Smooth muscle cell (in vitro differentiated cells): Measurements from ENCODE around the gene AFTPH. TPM values are rescaled to one million over a fixed set of nuclear protein-coding genes. Genes with fewer than 3 reads are reported as not detected.

Source experiments
- DNase-seq: peaks from one replicate; lab custom pipeline; 2025; ENCODE audit not compliant: unreplicated experiment; lab: John Stamatoyannopoulos, UW
- H2AFZ ChIP-seq: fragments of 200-600 bp; sonication (generic); 2 replicates; pipeline ENCODE4 v1.6.0; 2016; ENCODE audit warnings: antibody characterized with exemption, low read depth, mild to moderate bottlenecking
- H3F3A ChIP-seq: fragments of 200-600 bp; sonication (generic); 2 replicates; pipeline ENCODE4 v1.6.0; 2017; ENCODE audit warnings: antibody characterized with exemption, low read depth
- H3K27ac ChIP-seq: fragments of 200-600 bp; sonication (generic); 2 replicates; pipeline ENCODE4 v1.5.1; 2016; ENCODE audit warnings: low read depth, mild to moderate bottlenecking
- H3K27me3 ChIP-seq: fragments of 200-600 bp; sonication (generic); 2 replicates; pipeline ENCODE4 v1.6.1; 2016; ENCODE audit warnings: low read depth, mild to moderate bottlenecking
- H3K36me3 ChIP-seq: fragments of 200-600 bp; sonication (generic); 2 replicates; pipeline ENCODE4 v1.5.1; 2016; ENCODE audit warnings: low read depth
- H3K4me1 ChIP-seq: fragments of 200-600 bp; sonication (generic); 2 replicates; pipeline ENCODE4 v1.5.1; 2016; ENCODE audit warnings: low read depth
- H3K4me2 ChIP-seq: fragments of 200-600 bp; sonication (generic); 2 replicates; pipeline ENCODE4 v1.6.0; 2016; ENCODE audit warnings: mild to moderate bottlenecking
- H3K4me3 ChIP-seq: fragments of 200-600 bp; sonication (generic); 2 replicates; pipeline ENCODE4 v1.5.1; 2016; ENCODE audit warnings: mild to moderate bottlenecking
- H3K79me2 ChIP-seq: fragments of 200-600 bp; sonication (generic); 2 replicates; pipeline ENCODE4 v1.6.0; 2016; ENCODE audit warnings: low read depth, mild to moderate bottlenecking
- H3K9ac ChIP-seq: fragments of 200-600 bp; sonication (generic); 2 replicates; pipeline ENCODE4 v1.6.0; 2016; ENCODE audit warnings: low read depth
- H3K9me3 ChIP-seq: fragments of 200-600 bp; sonication (generic); replicated peaks from 2 replicates; pipeline ENCODE4 v1.5.1; 2016; ENCODE audit warnings: low read depth
- H4K20me1 ChIP-seq: fragments of 200-600 bp; sonication (generic); 2 replicates; pipeline ENCODE4 v1.6.0; 2016; ENCODE audit warnings: low read depth
- WGBS: methylation state at CpG from one replicate; pipeline ENCODE4 v1.1.7; 2016; ENCODE audit warnings: low lambda C conversion rate; 5-methylcytosine and 5-hydroxymethylcytosine counted together
- polyA plus RNA-seq: library from polyadenylated mRNA; unstranded; fragments of >200 nt; fragmentation: Nextera tagmentation; extraction: Ambion mirVana; gene quantifications from 2 replicates; pipeline ENCODE4 v1.2.1, GENCODE V29; 2016
- total RNA-seq: library from RNA; depleted of rRNA; stranded (reverse); fragments of >200 nt; gene quantifications from 2 replicates; pipeline ENCODE4 v1.2.3, GENCODE V29; 2014
- TF ChIP-seq, protein P1 (sequence below): fragments of 200-600 bp; sonication (generic); IDR thresholded peaks from 2 replicates; pipeline ENCODE4 v1.5.1; 2017; ENCODE audit warnings: borderline replicate concordance, mild to moderate bottlenecking, antibody characterized with exemption; ENCODE audit not compliant: insufficient read depth, poor library complexity, severe bottlenecking

Gene AFTPH
- total and polyA plus RNA-seq, 2 experiments from 2014 or later = 5.5 to 26.3 TPM

DNA sequence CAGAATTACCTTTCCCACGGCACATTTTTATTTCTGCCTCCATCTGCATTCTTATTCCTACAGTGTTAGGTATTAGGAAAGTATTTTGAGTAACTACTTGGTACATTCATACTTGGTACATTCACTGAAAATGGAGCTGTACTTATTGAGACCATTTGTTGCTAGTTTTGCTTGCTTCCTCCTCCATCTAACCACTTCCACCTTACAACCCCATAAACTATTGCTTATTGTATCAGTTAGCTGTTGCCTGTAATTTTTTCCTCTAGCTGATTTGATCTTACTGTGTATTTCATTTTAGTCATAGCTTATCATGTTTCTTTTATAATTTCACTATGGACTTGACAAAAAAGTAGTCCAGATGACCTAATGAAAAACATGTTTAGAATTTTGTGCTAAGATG, 50.7 kb downstream of the AFTPH start:
- no peaks in the 10 kb centered on the region for H3K27me3 ChIP-seq
- no peaks in the 10 kb centered on the region for H4K20me1 ChIP-seq
- H3K4me1 ChIP-seq = no peaks in the 10 kb centered on the region
- no peaks in the 10 kb centered on the region for H3F3A ChIP-seq
- H3K27ac ChIP-seq = no peak overlapping the region
- 92% methylated on average over 1 of the region's 1 CpG for WGBS
- H3K4me3 ChIP-seq = no peak overlapping the region
- H2AFZ ChIP-seq = no peak overlapping the region
- H3K36me3 ChIP-seq = peaks cover 16% of the 10 kb centered on the region
- no peaks in the 10 kb centered on the region for H3K79me2 ChIP-seq
- H3K9ac ChIP-seq = no peak overlapping the region
- H3K9me3 ChIP-seq = no peaks in the 10 kb centered on the region
- TF ChIP-seq, protein P1, sequence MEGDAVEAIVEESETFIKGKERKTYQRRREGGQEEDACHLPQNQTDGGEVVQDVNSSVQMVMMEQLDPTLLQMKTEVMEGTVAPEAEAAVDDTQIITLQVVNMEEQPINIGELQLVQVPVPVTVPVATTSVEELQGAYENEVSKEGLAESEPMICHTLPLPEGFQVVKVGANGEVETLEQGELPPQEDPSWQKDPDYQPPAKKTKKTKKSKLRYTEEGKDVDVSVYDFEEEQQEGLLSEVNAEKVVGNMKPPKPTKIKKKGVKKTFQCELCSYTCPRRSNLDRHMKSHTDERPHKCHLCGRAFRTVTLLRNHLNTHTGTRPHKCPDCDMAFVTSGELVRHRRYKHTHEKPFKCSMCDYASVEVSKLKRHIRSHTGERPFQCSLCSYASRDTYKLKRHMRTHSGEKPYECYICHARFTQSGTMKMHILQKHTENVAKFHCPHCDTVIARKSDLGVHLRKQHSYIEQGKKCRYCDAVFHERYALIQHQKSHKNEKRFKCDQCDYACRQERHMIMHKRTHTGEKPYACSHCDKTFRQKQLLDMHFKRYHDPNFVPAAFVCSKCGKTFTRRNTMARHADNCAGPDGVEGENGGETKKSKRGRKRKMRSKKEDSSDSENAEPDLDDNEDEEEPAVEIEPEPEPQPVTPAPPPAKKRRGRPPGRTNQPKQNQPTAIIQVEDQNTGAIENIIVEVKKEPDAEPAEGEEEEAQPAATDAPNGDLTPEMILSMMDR = no peak
- DNase-seq = no peak
- H3K4me2 ChIP-seq = no peak overlapping the region

DNA sequence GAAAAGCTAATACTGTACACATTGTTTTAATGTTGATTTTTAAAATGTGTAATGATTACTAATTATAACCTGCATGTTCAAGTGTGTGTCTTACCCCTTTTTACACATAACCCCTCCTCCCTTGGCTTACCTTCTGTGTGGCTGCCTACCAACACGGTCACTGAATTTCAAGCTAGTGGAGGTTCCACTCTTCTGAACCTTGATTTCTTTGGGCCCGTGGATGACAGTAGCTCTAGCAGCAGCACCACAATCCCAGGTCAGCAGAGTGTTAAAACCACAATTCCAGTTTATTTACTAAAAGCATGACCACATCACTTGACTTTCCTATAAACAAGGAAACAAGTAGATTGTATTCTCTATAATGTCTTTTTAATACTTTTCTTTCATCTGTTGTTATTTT, 56.9 kb downstream of the AFTPH start:
- H3K9me3 ChIP-seq = no peaks in the 10 kb centered on the region
- H3F3A ChIP-seq = no peaks in the 10 kb centered on the region
- H3K9ac ChIP-seq = no peak overlapping the region
- H3K4me2 ChIP-seq = no peak overlapping the region
- WGBS = 93% methylated on average over 2 of the region's 2 CpGs
- H3K36me3 ChIP-seq = peaks cover 4% of the 10 kb centered on the region
- H3K4me1 ChIP-seq = no peaks in the 10 kb centered on the region
- H3K27ac ChIP-seq = no peak overlapping the region
- no peaks in the 10 kb centered on the region for H4K20me1 ChIP-seq
- H3K4me3 ChIP-seq = no peak overlapping the region
- H2AFZ ChIP-seq = no peak overlapping the region
- H3K27me3 ChIP-seq = no peaks in the 10 kb centered on the region
- no peak for DNase-seq
- H3K79me2 ChIP-seq = no peaks in the 10 kb centered on the region
- TF ChIP-seq, protein P1 = no peak

DNA sequence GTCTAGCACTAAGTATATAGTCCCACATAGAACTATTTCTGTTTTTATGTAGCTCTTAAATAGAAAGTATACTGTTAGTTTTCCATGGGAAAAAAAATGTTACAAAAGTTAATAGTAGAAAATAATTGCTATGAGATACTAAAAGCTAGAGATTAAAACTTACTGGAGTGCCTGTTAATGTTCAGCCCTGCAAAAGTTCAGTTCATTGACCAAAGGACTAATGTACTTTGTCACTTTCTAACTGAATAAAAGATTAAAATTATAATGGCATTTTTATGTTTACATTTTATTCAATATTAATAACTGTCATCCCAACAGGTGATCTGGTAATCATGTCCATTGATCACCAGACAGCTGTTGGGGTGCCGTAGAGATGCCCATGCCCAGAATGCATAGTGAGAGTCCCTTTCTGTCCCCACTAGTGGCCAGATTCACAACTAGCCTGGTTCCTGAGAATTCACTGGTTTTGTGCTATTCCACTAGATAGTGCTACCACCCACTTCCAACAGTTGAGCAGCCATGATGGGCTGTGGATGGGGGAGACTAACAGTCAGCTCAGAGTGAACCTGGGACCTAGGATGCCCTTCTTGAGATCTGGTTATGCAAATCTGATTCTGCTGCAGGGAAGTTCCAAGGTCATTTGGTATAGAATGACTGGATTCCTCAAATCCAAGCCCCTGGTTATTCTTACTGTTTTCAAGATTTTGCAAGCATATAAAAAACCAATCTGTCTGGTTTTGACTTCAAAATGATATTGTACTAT, 57.8 kb downstream of the AFTPH start:
- no peak overlapping the region for H3K27ac ChIP-seq
- H3K4me2 ChIP-seq = no peak overlapping the region
- no peaks in the 10 kb centered on the region for H3K27me3 ChIP-seq
- no peaks in the 10 kb centered on the region for H3K79me2 ChIP-seq
- no peaks in the 10 kb centered on the region for H4K20me1 ChIP-seq
- no peaks in the 10 kb centered on the region for H3F3A ChIP-seq
- no peaks in the 10 kb centered on the region for H3K4me1 ChIP-seq
- no peaks in the 10 kb centered on the region for H3K9me3 ChIP-seq
- no peak overlapping the region for H3K9ac ChIP-seq
- no peak overlapping the region for H3K4me3 ChIP-seq
- WGBS = 100% methylated on average over 1 of the region's 1 CpG
- no peak for DNase-seq
- H3K36me3 ChIP-seq = peaks cover 4% of the 10 kb centered on the region
- H2AFZ ChIP-seq = no peak overlapping the region
- TF ChIP-seq, protein P1 = no peak

DNA sequence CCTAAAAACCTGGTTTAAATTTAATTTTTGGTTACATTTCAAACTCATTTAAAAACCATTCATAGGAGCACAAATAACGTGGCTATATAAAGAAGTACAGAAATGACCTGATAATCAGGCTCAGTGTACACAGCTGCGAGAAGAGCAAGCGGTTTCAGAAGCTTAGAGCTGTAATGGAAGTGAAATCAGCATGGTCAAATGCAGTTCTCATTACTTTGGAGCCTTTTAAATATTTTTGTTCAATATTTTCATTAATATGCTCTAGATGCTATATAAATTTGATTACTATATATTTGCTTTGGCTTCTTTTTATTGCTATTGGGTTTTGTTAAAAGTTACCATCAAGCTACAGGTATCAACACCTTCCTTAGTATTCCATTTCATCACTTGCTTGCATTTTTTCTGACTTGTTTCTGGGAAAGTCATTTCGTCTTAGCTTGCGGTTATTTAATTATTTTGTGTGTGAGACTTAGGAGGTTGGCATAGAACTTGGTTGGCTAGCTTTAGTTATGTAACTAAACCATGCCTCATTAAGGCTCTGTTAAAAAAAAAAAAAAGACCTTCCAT, 58.7 kb downstream of the AFTPH start:
- H3K27me3 ChIP-seq = no peaks in the 10 kb centered on the region
- H2AFZ ChIP-seq = no peak overlapping the region
- H3K4me1 ChIP-seq = no peaks in the 10 kb centered on the region
- no peaks in the 10 kb centered on the region for H3K79me2 ChIP-seq
- no peaks in the 10 kb centered on the region for H3K9me3 ChIP-seq
- no peaks in the 10 kb centered on the region for H3F3A ChIP-seq
- no peak overlapping the region for H3K27ac ChIP-seq
- no peaks in the 10 kb centered on the region for H3K36me3 ChIP-seq
- no peak overlapping the region for H3K4me3 ChIP-seq
- H3K4me2 ChIP-seq = no peak overlapping the region
- 94% methylated on average over 5 of the region's 5 CpGs for WGBS
- TF ChIP-seq, protein P1 = no peak
- no peak for DNase-seq
- H4K20me1 ChIP-seq = no peaks in the 10 kb centered on the region
- H3K9ac ChIP-seq = no peak overlapping the region
